Measurements from ENCODE around the gene ERCC6. TPM values are rescaled to one million over a fixed set of nuclear protein-coding genes. Genes with fewer than 3 reads are reported as not detected.

Gene ERCC6
- total RNA-seq, 4 donors from 2014 or later, result 11.6 to 21.0 (median 17.5) TPM

- Histone ChIP-seq H3K27ac (no peak overlapping the region), H3K4me1 (no peaks in the 10 kb centered on the region), H3K36me3 (peaks cover 0 to 21% (median 0%) of the 10 kb centered on the region in 3 donors), H3K27me3 (no peaks in the 10 kb centered on the region), H3K9me3 (no peaks in the 10 kb centered on the region), H3K4me3 (no peak overlapping the region)
- no peak for DNase-seq (ENCODE audit: low spot score in 2 of 2)
- 91% methylated on average over 5 of the region's 5 CpGs for WGBS, 2 donors
- TF ChIP-seq POLR2A (IDR thresholded peaks at IDR 0.05) (no peak), EP300 (IDR thresholded peaks at IDR 0.05) (no peak), CTCF (IDR thresholded peaks at IDR 0.05) (no peak)
Measured at GRCh38 chr10:49499305-49499851, 39.5 kb downstream of the ERCC6 start.

GRCh38 chr10:49498425-49498824 is 40.5 kb downstream of the ERCC6 start:
- Histone ChIP-seq H3K4me1 (no peaks in the 10 kb centered on the region), H3K27ac (no peak overlapping the region), H3K9me3 (no peaks in the 10 kb centered on the region), H3K4me3 (no peak overlapping the region), H3K36me3 (peaks cover 0 to 27% (median 0%) of the 10 kb centered on the region in 3 donors), H3K27me3 (no peaks in the 10 kb centered on the region)
- DNase-seq (ENCODE audit: low spot score in 2 of 2), result no peak
- no peak for TF ChIP-seq CTCF (IDR thresholded peaks at IDR 0.05)
- no peak for TF ChIP-seq POLR2A (IDR thresholded peaks at IDR 0.05)
- TF ChIP-seq EP300 (IDR thresholded peaks at IDR 0.05), result no peak
- 94 to 97% methylated on average over 2 of the region's 2 CpGs for WGBS, 2 donors

GRCh38 chr10:49497358-49497757 is 41.6 kb downstream of the ERCC6 start:
- Histone ChIP-seq H3K4me3 (no peak overlapping the region), H3K27ac (no peak overlapping the region), H3K27me3 (no peaks in the 10 kb centered on the region), H3K9me3 (no peaks in the 10 kb centered on the region), H3K4me1 (no peaks in the 10 kb centered on the region), H3K36me3 (peaks cover 0 to 27% (median 0%) of the 10 kb centered on the region in 3 donors)
- TF ChIP-seq EP300 (IDR thresholded peaks at IDR 0.05), result no peak
- TF ChIP-seq CTCF (IDR thresholded peaks at IDR 0.05), result no peak
- no peak for TF ChIP-seq POLR2A (IDR thresholded peaks at IDR 0.05)
- WGBS, 2 donors, result 90 to 92% methylated on average over 2 of the region's 2 CpGs
- no peak for DNase-seq (ENCODE audit: low spot score in 2 of 2)

GRCh38 chr10:49488056-49488717 is 50.7 kb downstream of the ERCC6 start:
- Histone ChIP-seq H3K9me3 (no peaks in the 10 kb centered on the region), H3K4me1 (no peaks in the 10 kb centered on the region), H3K27ac (no peak overlapping the region), H3K4me3 (no peak overlapping the region), H3K36me3 (peaks cover 0 to 1% (median 0%) of the 10 kb centered on the region in 3 donors), H3K27me3 (no peaks in the 10 kb centered on the region)
- 54 to 66% methylated on average over 8 of the region's 8 CpGs for WGBS, 2 donors
- DNase-seq (ENCODE audit: low spot score in 2 of 2), result no peak
- TF ChIP-seq EP300 (IDR thresholded peaks at IDR 0.05), result no peak
- TF ChIP-seq CTCF (IDR thresholded peaks at IDR 0.05), result no peak
- no peak for TF ChIP-seq POLR2A (IDR thresholded peaks at IDR 0.05)

DNA sequence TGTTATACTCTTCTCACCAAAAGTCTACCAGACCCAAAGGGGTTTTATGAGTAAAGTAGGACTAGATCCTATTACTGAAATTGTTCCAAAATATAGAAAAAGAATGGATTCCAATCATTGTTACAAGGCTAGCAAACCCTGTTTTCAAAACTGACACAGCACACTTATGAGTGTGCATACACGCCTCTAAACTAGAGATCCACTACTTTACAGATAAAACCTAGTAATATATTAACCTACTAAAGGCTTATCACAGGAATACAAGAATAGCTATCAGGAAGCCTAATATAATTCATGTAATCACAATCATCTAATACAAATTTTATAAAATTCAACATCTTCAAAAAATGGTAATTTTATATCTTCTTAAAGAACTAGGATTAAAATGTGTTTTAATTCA is 52.2 kb downstream of the ERCC6 start:
- H3K4me1 ChIP-seq, result no peaks in the 10 kb centered on the region
- H3K4me3 ChIP-seq, result no peak overlapping the region
- whole genome bisulfite sequencing, 2 donors, result 89 to 90% methylated on average over 1 of the region's 1 CpG
- peaks cover 0 to 15% (median 0%) of the 10 kb centered on the region in 3 donors for H3K36me3 ChIP-seq
- no peaks in the 10 kb centered on the region for H3K27me3 ChIP-seq
- H3K9me3 ChIP-seq, result no peaks in the 10 kb centered on the region
- no peak for TF ChIP-seq EP300 (IDR thresholded peaks at IDR 0.05)
- TF ChIP-seq POLR2A (IDR thresholded peaks at IDR 0.05), result no peak
- TF ChIP-seq CTCF (IDR thresholded peaks at IDR 0.05), result no peak
- no peak for DNase-seq (ENCODE audit: low spot score in 2 of 2)
- no peak overlapping the region for H3K27ac ChIP-seq

Data from tibial nerve (tissue), 4 donors.